GM12878 (cell line): Measurements from ENCODE around the gene RIT2. TPM values are rescaled to one million over a fixed set of nuclear protein-coding genes. Genes with fewer than 3 reads are reported as not detected.

Source experiments
- CBFB ChIP-seq: IDR thresholded peaks from 2 replicates; pipeline ENCODE4 v1.6.1; 2016; ENCODE audit warnings: antibody characterized with exemption, low read depth
- EED ChIP-seq: sonication (generic); IDR thresholded peaks from 2 replicates; pipeline ENCODE4 v1.6.1; 2016; ENCODE audit warnings: antibody characterized with exemption, low read depth
- GABPA ChIP-seq: IDR thresholded peaks from 2 replicates; pipeline ENCODE4 v1.6.1; 2014; ENCODE audit warnings: antibody characterized with exemption, low read depth, mild to moderate bottlenecking, inconsistent platforms
- GATAD2B ChIP-seq: fragments of 450-650 bp; conservative IDR thresholded peaks from 2 replicates; pipeline ENCODE4 v1.6.1; 2017; ENCODE audit warnings: low read depth, mild to moderate bottlenecking, moderate library complexity
- MYB ChIP-seq: fragments of 150-350 bp; IDR thresholded peaks from 2 replicates; pipeline ENCODE4 v1.6.1; 2014; ENCODE audit warnings: mild to moderate bottlenecking, low read depth, low read length, borderline replicate concordance
- NFXL1 ChIP-seq: fragments of 450-650 bp; IDR thresholded peaks from 2 replicates; pipeline ENCODE4 v1.6.1; 2017; ENCODE audit warnings: antibody characterized with exemption, mild to moderate bottlenecking, borderline replicate concordance
- POLR2A ChIP-seq: IDR thresholded peaks from 2 replicates; pipeline ENCODE4 v1.6.1; 2011; ENCODE audit warnings: low read depth, mild to moderate bottlenecking, low read length
- RB1 ChIP-seq: fragments of 450-650 bp; formaldehyde crosslinking; IDR thresholded peaks from 2 replicates; pipeline ENCODE4 v1.6.1; 2017; ENCODE audit warnings: mild to moderate bottlenecking, borderline replicate concordance
- RBBP5 ChIP-seq: fragments of 200-600 bp; sonication (generic); conservative IDR thresholded peaks from 2 replicates; pipeline ENCODE4 v1.6.1; 2016
- SIN3A ChIP-seq: IDR thresholded peaks from 2 replicates; pipeline ENCODE4 v1.6.1; 2012; ENCODE audit warnings: low read depth, low read length, improper control_type of control experiment
- SREBF1 ChIP-seq: IDR thresholded peaks from 2 replicates; pipeline ENCODE4 v1.6.1; 2012; ENCODE audit warnings: mild to moderate bottlenecking, low read length
- polyA plus RNA-seq, 11 experiments: library from polyadenylated mRNA; depleted of rRNA in 4 of 11; unstranded in 6 of 11; stranded (reverse) in 5 of 11; fragments of >200 nt; fragmentation: Nextera tagmentation in 4 of 11; fragmentation: Illumina TruSeq in 1 of 11; extraction: Ambion mirVana in 4 of 11; extraction: Trizol in 1 of 11; gene quantifications; 1 replicate in 1 of 11; 2 replicates in 10 of 11; pipeline versions ENCODE4 v1.2.1 to v1.2.3, GENCODE V29; 2011 to 2016; ENCODE audit warnings: inconsistent platforms in 2 of 11, missing spikeins in 2 of 11, low read depth in 1 of 11
- total RNA-seq, 4 experiments: library from RNA; depleted of rRNA in 3 of 4; stranded (reverse); fragments of >200 nt in 3 of 4; fragmentation: Illumina TruSeq in 1 of 4; extraction: Trizol in 1 of 4; gene quantifications; 2 replicates each; pipeline versions ENCODE4 v1.2.1 to v1.2.3, GENCODE V29; 2013 to 2021
- TF ChIP-seq, protein P1 (sequence below): fragments of 450-650 bp; IDR thresholded peaks from 2 replicates; pipeline ENCODE4 v1.6.1; 2017; ENCODE audit warnings: mild to moderate bottlenecking, low read depth, inconsistent platforms; ENCODE audit not compliant: poor library complexity, severe bottlenecking
- TF ChIP-seq, protein P2 (sequence below): IDR thresholded peaks from 2 replicates; pipeline ENCODE4 v1.6.1; 2011; ENCODE audit warnings: low read depth, mild to moderate bottlenecking, low read length, moderate library complexity, borderline replicate concordance; ENCODE audit errors: extremely low read depth
- TF ChIP-seq, protein P3 (sequence below): fragments of 450-650 bp; formaldehyde crosslinking; IDR thresholded peaks from 2 replicates; pipeline ENCODE4 v1.4.0; 2022; ENCODE audit warnings: mild to moderate bottlenecking, moderate library complexity
- TF ChIP-seq, protein P4 (sequence below): IDR thresholded peaks from 2 replicates; pipeline ENCODE4 v1.6.1; 2011; ENCODE audit warnings: borderline replicate concordance, low read depth, mild to moderate bottlenecking, moderate library complexity, mixed read lengths, low read length; ENCODE audit not compliant: insufficient read depth; ENCODE audit errors: extremely low read length
- TF ChIP-seq, protein P5 (sequence below): IDR thresholded peaks from 2 replicates; pipeline ENCODE4 v1.6.1; 2012; ENCODE audit warnings: low read depth, low read length, improper control_type of control experiment

RIT2 gene
- total and polyA plus RNA-seq, 10 of the 15 experiments (the other 5 are each of a cell fraction or from before 2014, with no cell fraction given): not detected

DNA sequence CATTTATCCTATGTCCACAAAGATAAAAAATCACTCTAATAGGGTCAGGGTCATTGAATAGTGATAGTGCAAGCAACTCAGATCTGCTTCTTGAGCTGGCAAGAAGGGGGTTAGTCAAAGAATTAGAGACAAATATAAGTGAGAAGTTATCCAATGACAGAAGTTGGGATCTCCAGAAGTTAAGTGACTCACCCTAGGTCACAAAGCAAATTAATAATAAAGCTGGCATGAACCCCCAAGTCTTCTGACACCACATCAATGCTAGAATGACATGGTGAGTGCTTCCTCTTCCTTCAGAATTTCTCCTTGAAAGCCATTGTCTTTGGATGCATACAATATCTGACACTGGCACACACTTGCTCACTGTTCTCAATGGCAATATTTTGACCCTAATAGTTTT, 343.5 kb downstream of the RIT2 start (continued):
- TF ChIP-seq, protein P1, sequence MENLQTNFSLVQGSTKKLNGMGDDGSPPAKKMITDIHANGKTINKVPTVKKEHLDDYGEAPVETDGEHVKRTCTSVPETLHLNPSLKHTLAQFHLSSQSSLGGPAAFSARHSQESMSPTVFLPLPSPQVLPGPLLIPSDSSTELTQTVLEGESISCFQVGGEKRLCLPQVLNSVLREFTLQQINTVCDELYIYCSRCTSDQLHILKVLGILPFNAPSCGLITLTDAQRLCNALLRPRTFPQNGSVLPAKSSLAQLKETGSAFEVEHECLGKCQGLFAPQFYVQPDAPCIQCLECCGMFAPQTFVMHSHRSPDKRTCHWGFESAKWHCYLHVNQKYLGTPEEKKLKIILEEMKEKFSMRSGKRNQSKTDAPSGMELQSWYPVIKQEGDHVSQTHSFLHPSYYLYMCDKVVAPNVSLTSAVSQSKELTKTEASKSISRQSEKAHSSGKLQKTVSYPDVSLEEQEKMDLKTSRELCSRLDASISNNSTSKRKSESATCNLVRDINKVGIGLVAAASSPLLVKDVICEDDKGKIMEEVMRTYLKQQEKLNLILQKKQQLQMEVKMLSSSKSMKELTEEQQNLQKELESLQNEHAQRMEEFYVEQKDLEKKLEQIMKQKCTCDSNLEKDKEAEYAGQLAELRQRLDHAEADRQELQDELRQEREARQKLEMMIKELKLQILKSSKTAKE: no peak
- TF ChIP-seq RBBP5: no peak
- TF ChIP-seq, protein P2, sequence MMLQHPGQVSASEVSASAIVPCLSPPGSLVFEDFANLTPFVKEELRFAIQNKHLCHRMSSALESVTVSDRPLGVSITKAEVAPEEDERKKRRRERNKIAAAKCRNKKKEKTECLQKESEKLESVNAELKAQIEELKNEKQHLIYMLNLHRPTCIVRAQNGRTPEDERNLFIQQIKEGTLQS: no peak
- no peak for TF ChIP-seq MYB
- TF ChIP-seq, protein P3, sequence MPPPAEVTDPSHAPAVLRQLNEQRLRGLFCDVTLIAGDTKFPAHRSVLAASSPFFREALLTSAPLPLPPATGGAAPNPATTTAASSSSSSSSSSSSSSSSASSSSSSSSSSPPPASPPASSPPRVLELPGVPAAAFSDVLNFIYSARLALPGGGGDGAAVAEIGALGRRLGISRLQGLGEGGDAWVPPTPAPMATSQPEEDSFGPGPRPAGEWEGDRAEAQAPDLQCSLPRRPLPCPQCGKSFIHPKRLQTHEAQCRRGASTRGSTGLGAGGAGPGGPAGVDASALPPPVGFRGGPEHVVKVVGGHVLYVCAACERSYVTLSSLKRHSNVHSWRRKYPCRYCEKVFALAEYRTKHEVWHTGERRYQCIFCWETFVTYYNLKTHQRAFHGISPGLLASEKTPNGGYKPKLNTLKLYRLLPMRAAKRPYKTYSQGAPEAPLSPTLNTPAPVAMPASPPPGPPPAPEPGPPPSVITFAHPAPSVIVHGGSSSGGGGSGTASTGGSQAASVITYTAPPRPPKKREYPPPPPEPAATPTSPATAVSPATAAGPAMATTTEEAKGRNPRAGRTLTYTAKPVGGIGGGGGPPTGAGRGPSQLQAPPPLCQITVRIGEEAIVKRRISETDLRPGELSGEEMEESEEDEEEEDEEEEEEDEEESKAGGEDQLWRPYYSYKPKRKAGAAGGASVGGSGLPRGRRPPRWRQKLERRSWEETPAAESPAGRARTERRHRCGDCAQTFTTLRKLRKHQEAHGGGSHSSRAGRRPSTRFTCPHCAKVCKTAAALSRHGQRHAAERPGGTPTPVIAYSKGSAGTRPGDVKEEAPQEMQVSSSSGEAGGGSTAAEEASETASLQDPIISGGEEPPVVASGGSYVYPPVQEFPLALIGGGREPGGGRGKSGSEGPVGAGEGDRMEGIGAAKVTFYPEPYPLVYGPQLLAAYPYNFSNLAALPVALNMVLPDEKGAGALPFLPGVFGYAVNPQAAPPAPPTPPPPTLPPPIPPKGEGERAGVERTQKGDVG: no peak
- TF ChIP-seq SREBF1: no peak
- TF ChIP-seq GATAD2B: no peak
- TF ChIP-seq NFXL1: no peak
- no peak for TF ChIP-seq EED
- TF ChIP-seq GABPA: no peak
- no peak for TF ChIP-seq RB1
- no peak for TF ChIP-seq CBFB
- TF ChIP-seq, protein P4, sequence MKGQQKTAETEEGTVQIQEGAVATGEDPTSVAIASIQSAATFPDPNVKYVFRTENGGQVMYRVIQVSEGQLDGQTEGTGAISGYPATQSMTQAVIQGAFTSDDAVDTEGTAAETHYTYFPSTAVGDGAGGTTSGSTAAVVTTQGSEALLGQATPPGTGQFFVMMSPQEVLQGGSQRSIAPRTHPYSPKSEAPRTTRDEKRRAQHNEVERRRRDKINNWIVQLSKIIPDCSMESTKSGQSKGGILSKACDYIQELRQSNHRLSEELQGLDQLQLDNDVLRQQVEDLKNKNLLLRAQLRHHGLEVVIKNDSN: no peak
- TF ChIP-seq, protein P5, sequence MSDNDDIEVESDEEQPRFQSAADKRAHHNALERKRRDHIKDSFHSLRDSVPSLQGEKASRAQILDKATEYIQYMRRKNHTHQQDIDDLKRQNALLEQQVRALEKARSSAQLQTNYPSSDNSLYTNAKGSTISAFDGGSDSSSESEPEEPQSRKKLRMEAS: no peak
- TF ChIP-seq POLR2A: no peak
- TF ChIP-seq SIN3A: no peak
